ENCODE data around the gene CERS5.

Gene CERS5

GRCh38 chr12:50110762-50111351, 56.3 kb downstream of the CERS5 start:
- H3K36me3 ChIP-seq = no peaks in the 10 kb centered on the region
- no peaks in the 10 kb centered on the region for H3K9me3 ChIP-seq
- peak overlapping the region; percentile 64 to 91 for H3K4me3 ChIP-seq (ENCODE audit: low read depth in 1 of 2, low read length in 1 of 2)
- H3K27me3 ChIP-seq = no peaks in the 10 kb centered on the region
- peak overlapping the region; percentile 91 for H3K27ac ChIP-seq
- H3K4me1 ChIP-seq (ENCODE audit: control insufficient read depth in 1 of 2, insufficient read depth in 1 of 2, low read depth in 1 of 2, low read length in 1 of 2) = peaks cover 10 to 17% of the 10 kb centered on the region in 2 experiments
- TF ChIP-seq CTCF (IDR thresholded peaks at IDR 0.05) = no peak

- TF ChIP-seq CTCF (IDR thresholded peaks at IDR 0.05) = no peak
- no peaks in the 10 kb centered on the region for H3K36me3 ChIP-seq
- H3K4me3 ChIP-seq (ENCODE audit: low read depth in 1 of 2, low read length in 1 of 2) = no peak overlapping the region
- H3K4me1 ChIP-seq (ENCODE audit: control insufficient read depth in 1 of 2, insufficient read depth in 1 of 2, low read depth in 1 of 2, low read length in 1 of 2) = peaks cover 10 to 17% of the 10 kb centered on the region in 2 experiments
- H3K9me3 ChIP-seq = no peaks in the 10 kb centered on the region
- no peaks in the 10 kb centered on the region for H3K27me3 ChIP-seq
- H3K27ac ChIP-seq = no peak overlapping the region
Observed at GRCh38 chr12:50110127-50110761, 56.9 kb downstream of the CERS5 start.

GRCh38 chr12:50109319-50109718, 57.9 kb downstream of the CERS5 start:
- TF ChIP-seq CTCF (IDR thresholded peaks at IDR 0.05) = no peak
- no peak overlapping the region for H3K4me3 ChIP-seq (ENCODE audit: low read depth in 1 of 2, low read length in 1 of 2)
- no peak overlapping the region for H3K27ac ChIP-seq
- H3K36me3 ChIP-seq = no peaks in the 10 kb centered on the region
- H3K27me3 ChIP-seq = no peaks in the 10 kb centered on the region
- H3K9me3 ChIP-seq = no peaks in the 10 kb centered on the region
- peaks cover 10 to 17% of the 10 kb centered on the region in 2 experiments for H3K4me1 ChIP-seq (ENCODE audit: control insufficient read depth in 1 of 2, insufficient read depth in 1 of 2, low read depth in 1 of 2, low read length in 1 of 2)

- Histone ChIP-seq H3K27ac (no peak overlapping the region), H3K36me3 (peaks cover 2% of the 10 kb centered on the region), H3K4me3 (ENCODE audit: low read depth in 1 of 2, low read length in 1 of 2) (no peak overlapping the region), H3K4me1 (ENCODE audit: control insufficient read depth in 1 of 2, insufficient read depth in 1 of 2, low read depth in 1 of 2, low read length in 1 of 2) (peaks cover 10 to 12% of the 10 kb centered on the region in 2 experiments), H3K9me3 (no peaks in the 10 kb centered on the region), H3K27me3 (peaks cover 6% of the 10 kb centered on the region)
- no peak for TF ChIP-seq CTCF (IDR thresholded peaks at IDR 0.05)
Observed at GRCh38 chr12:50107416-50108268, 59.5 kb downstream of the CERS5 start.

- H3K36me3 ChIP-seq = peaks cover 9% of the 10 kb centered on the region
- H3K27me3 ChIP-seq = peaks cover 6% of the 10 kb centered on the region
- no peak overlapping the region for H3K4me3 ChIP-seq (ENCODE audit: low read depth in 1 of 2, low read length in 1 of 2)
- TF ChIP-seq CTCF (IDR thresholded peaks at IDR 0.05) = no peak
- no peaks in the 10 kb centered on the region for H3K9me3 ChIP-seq
- H3K27ac ChIP-seq = no peak overlapping the region
- H3K4me1 ChIP-seq (ENCODE audit: control insufficient read depth in 1 of 2, insufficient read depth in 1 of 2, low read depth in 1 of 2, low read length in 1 of 2) = peaks cover 7 to 10% of the 10 kb centered on the region in 2 experiments
Observed at GRCh38 chr12:50106907-50107306, 60.3 kb downstream of the CERS5 start.

All from neutrophil (primary cell).